ENCODE data around the gene HTR3B. TPM values are rescaled to one million over a fixed set of nuclear protein-coding genes. Genes with fewer than 3 reads are reported as not detected.

HTR3B gene
- polyA plus RNA-seq, 12 donors = 0.11 to 0.13 (median 0.12) TPM; not detected in 9

- DNase-seq = no peak
Observed at GRCh38 chr11:113989916-113990315, 85.3 kb downstream of the HTR3B start.

- DNase-seq = peak; percentile 50
Observed at GRCh38 chr11:113991170-113991569, 86.6 kb downstream of the HTR3B start.

- no peak for DNase-seq
Observed at GRCh38 chr11:113991718-113992458, 87.3 kb downstream of the HTR3B start.

GRCh38 chr11:113992459-113993110 is 88.0 kb downstream of the HTR3B start:
- no peak for DNase-seq

DNA sequence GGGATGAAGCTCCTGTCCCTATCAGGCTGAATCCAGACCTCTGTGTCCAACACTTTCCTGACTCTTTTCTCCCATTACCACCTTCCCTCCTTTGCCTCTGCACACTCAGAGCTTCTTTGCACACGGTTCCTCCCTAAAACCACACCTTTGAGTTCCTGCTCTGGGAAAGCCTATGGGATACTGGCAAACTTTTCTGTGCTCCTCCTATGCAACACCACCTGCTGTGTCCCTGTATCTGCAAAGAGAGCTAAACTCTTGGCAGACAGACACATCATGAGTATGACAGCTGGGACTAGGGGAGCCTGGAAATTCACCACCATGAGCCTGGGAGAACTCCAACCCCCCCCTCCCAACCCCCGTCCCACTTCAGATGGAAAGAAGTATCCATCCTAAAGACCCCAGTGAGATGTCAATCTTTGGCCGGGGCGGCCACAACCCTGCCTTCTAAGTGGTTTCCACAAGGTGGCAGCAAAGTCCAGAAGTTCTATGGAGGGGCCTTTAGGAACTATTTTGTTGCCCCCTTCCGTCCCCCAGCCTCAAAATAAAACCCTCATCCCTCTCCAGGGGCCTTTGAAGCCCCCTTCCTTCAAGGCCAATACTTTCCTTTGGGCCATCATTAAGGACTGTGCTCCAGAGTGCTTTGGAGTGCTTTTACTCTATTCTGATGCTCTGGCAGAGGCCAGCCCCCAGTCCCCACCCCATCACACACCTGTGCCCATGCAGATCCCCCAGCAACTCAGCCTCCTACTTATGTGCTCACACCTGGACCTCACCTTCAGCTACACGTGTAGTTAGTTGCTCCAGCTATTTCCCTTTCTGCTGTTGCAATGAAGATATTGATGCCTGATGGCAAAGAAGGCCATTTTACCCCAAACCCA is 89.7 kb downstream of the HTR3B start:
- DNase-seq = peak; percentile 3

Other genes with a start within 250 kb of the HTR3B start
- gene TMPRSS5, start 198.5 kb upstream of the HTR3B start, polyA plus RNA-seq (ENCODE audit: insufficient read length in 12 of 12) = 1 to 10 TPM in 6 of 12 donors, under 1 TPM in 4, not detected in 2; 0.35 to 2.3 (median 1.2) TPM
- 10 to 100 TPM in 11 of 12 donors, not detected in 1; 10.7 to 20.1 (median 17.5) TPM for gene ZW10, start 131.1 kb upstream of the HTR3B start, polyA plus RNA-seq (ENCODE audit: insufficient read length in 12 of 12)
- under 1 TPM in 5 of 12 donors, not detected in 7; 0.26 to 0.99 (median 0.39) TPM for gene CLDN25, start 125.0 kb upstream of the HTR3B start, polyA plus RNA-seq (ENCODE audit: insufficient read length in 12 of 12)
- gene USP28, start 29.2 kb upstream of the HTR3B start, polyA plus RNA-seq (ENCODE audit: insufficient read length in 12 of 12) = 100 to 1,000 TPM in 4 of 12 donors, 10 to 100 TPM in 8; 49.6 to 180 (median 95.0) TPM
- gene HTR3A, start 70.3 kb downstream of the HTR3B start, polyA plus RNA-seq (ENCODE audit: insufficient read length in 12 of 12) = under 1 TPM in 6 of 12 donors, not detected in 6; 0.09 to 0.30 (median 0.11) TPM
- gene ZBTB16, start 154.9 kb downstream of the HTR3B start, polyA plus RNA-seq (ENCODE audit: insufficient read length in 12 of 12) = 10 to 100 TPM in 2 of 12 donors, 1 to 10 TPM in 9, not detected in 1; 2.6 to 12.5 (median 6.8) TPM